Fibroblast of lung (primary cell): Measurements from ENCODE around the gene RASSF7. TPM values are rescaled to one million over a fixed set of nuclear protein-coding genes. Genes with fewer than 3 reads are reported as not detected.

ENCODE experiments used
- DNase-seq, 2 donors: peaks; one replicate each; pipeline versions ENCODE4 v3.0.0 to v3.0.0-alpha.2; 2010; ENCODE audit warnings: low read depth in 2 of 2
- H2AFZ ChIP-seq: 2 replicates; pipeline ENCODE4 v1.5.1; 2012; ENCODE audit warnings: low read length, control low read depth, inconsistent platforms
- H3K27ac ChIP-seq: 2 replicates; pipeline ENCODE4 v1.5.1; 2011; ENCODE audit warnings: low read length, control low read depth; ENCODE audit not compliant: insufficient read depth
- H3K27me3 ChIP-seq: 2 replicates; pipeline ENCODE4 v1.5.1; 2011; ENCODE audit warnings: mild to moderate bottlenecking, low read length; ENCODE audit not compliant: control insufficient read depth, insufficient read depth
- H3K36me3 ChIP-seq: 2 replicates; pipeline ENCODE4 v1.5.1; 2011; ENCODE audit warnings: low read length; ENCODE audit not compliant: control insufficient read depth, insufficient read depth
- H3K4me1 ChIP-seq: 2 replicates; pipeline ENCODE4 v1.5.1; 2011; ENCODE audit warnings: low read length; ENCODE audit not compliant: control insufficient read depth, insufficient read depth; ENCODE audit errors: extremely low read depth
- H3K4me2 ChIP-seq: 2 replicates; pipeline ENCODE4 v1.5.1; 2011; ENCODE audit warnings: low read length, control low read depth; ENCODE audit not compliant: insufficient read depth; ENCODE audit errors: extremely low read depth
- H3K4me3 ChIP-seq, 4 experiments: fragments of 200-600 bp in 1 of 4; sonication (generic) in 1 of 4; replicated peaks in 1 of 4; 2 replicates each; pipeline ENCODE4 v1.5.1; 2011 to 2016; ENCODE audit warnings: low read length in 4 of 4, low read depth in 3 of 4, mild to moderate bottlenecking in 3 of 4, control low read depth in 2 of 4, inconsistent platforms in 1 of 4, mixed read lengths in 1 of 4; ENCODE audit not compliant: insufficient read depth in 1 of 4; ENCODE audit errors: control extremely low read depth in 1 of 4
- H3K79me2 ChIP-seq: 2 replicates; pipeline ENCODE4 v1.5.1; 2012; ENCODE audit warnings: mild to moderate bottlenecking, low read length, inconsistent platforms; ENCODE audit not compliant: control insufficient read depth, insufficient read depth
- H3K9ac ChIP-seq: 2 replicates; pipeline ENCODE4 v1.5.1; 2011; ENCODE audit warnings: mild to moderate bottlenecking, low read length, control low read depth; ENCODE audit not compliant: insufficient read depth
- H3K9me3 ChIP-seq: 2 replicates; pipeline ENCODE4 v1.5.1; 2012; ENCODE audit warnings: low read depth, low read length; ENCODE audit not compliant: control insufficient read depth, insufficient read depth
- H4K20me1 ChIP-seq: 2 replicates; pipeline ENCODE4 v1.5.1; 2011; ENCODE audit warnings: low read length; ENCODE audit not compliant: control insufficient read depth, insufficient read depth; ENCODE audit errors: extremely low read depth
- CTCF ChIP-seq, 2 donors: IDR thresholded peaks in 1 of 2; conservative IDR thresholded peaks in 1 of 2; 1 replicate in 1 of 2; 2 replicates in 1 of 2; pipeline ENCODE4 v1.5.1; 2011 to 2012; ENCODE audit warnings: low read length in 2 of 2, control low read depth in 1 of 2, inconsistent platforms in 1 of 2, low read depth in 1 of 2, mild to moderate bottlenecking in 1 of 2
- EZH2 ChIP-seq: IDR thresholded peaks from 2 replicates; pipeline ENCODE4 v1.5.1; 2012; ENCODE audit warnings: low read length, control low read depth, mild to moderate bottlenecking; ENCODE audit errors: missing control alignments
- polyA plus RNA-seq, 2 donors: library from polyadenylated mRNA; depleted of rRNA in 1 of 2; stranded (reverse) in 1 of 2; unstranded in 1 of 2; fragments of >200 nt; gene quantifications; 2 replicates each; pipeline ENCODE4 v1.2.1, GENCODE V29; 2011 to 2012; ENCODE audit warnings: missing spikeins in 1 of 2
- total RNA-seq: library from RNA; depleted of rRNA; stranded (reverse); fragments of >200 nt; gene quantifications from 2 replicates; pipeline ENCODE4 v1.2.1, GENCODE V29; 2014

Gene RASSF7
- total and polyA plus RNA-seq, 2 donors (not counting 1 experiment from before 2014, with no cell fraction given) = 1.6 to 2.8 TPM

- no peak overlapping the region for H3K9ac ChIP-seq
- H3K4me3 ChIP-seq = no peak overlapping the region
- H3K4me1 ChIP-seq = no peaks in the 10 kb centered on the region
- no peak overlapping the region for H3K4me2 ChIP-seq
- no peaks in the 10 kb centered on the region for H4K20me1 ChIP-seq
- H2AFZ ChIP-seq = no peak overlapping the region
- no peak overlapping the region for H3K27ac ChIP-seq
- peak; percentile 23 to 35 for DNase-seq
- H3K9me3 ChIP-seq = no peaks in the 10 kb centered on the region
- H3K27me3 ChIP-seq = peaks cover 33% of the 10 kb centered on the region
- peak; percentile 29 to 48 for TF ChIP-seq CTCF (conservative IDR thresholded peaks at IDR 0.05 in 1 of 2, IDR thresholded peaks at IDR 0.05 in 1 of 2; ENCODE audit: low read depth in 1 of 2, low read length in 2 of 2)
- TF ChIP-seq EZH2 = no peak
- no peaks in the 10 kb centered on the region for H3K79me2 ChIP-seq
- no peaks in the 10 kb centered on the region for H3K36me3 ChIP-seq
Observed at GRCh38 chr11:554428-555226, 6.1 kb upstream of the RASSF7 start.

DNA sequence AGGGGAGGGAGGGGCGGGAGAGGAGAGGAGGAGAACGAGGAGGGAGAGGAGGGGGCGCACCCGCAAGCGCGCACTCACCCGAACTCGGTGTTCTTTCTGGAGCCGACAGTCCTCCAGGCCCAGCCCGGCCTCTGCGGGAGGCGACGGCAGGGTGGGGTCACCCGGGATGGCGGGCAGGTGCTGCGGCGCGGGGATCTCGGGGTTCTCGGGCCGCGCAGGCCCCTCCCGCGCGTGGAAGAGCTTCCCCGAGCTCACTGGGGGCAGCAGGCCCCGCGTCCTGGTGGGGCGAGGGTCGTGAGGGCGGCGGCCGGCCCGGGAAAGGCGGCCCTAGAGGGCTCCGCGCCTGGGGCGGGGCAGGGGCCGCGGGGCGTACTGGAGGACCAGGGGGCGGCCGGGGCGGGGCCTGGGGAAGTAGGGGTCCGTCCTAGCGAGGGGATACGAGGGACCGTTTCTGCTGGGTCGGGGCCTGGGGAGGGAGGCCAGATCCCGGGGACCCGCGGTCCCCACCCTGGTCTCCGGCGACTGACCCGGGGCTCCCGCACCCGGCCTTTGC, 5.5 kb upstream of the RASSF7 start:
- H3K27me3 ChIP-seq = peaks cover 33% of the 10 kb centered on the region
- no peaks in the 10 kb centered on the region for H3K9me3 ChIP-seq
- H3K4me1 ChIP-seq = peaks cover 2% of the 10 kb centered on the region
- no peaks in the 10 kb centered on the region for H3K36me3 ChIP-seq
- no peak for DNase-seq
- H3K79me2 ChIP-seq = no peaks in the 10 kb centered on the region
- no peak overlapping the region for H3K9ac ChIP-seq
- no peak overlapping the region for H2AFZ ChIP-seq
- no peak overlapping the region for H3K27ac ChIP-seq
- H4K20me1 ChIP-seq = no peaks in the 10 kb centered on the region
- no peak overlapping the region for H3K4me2 ChIP-seq
- TF ChIP-seq EZH2 = peak; percentile 76
- peak in 1 of 2 donors; percentile 1 for TF ChIP-seq CTCF (conservative IDR thresholded peaks at IDR 0.05 in 1 of 2, IDR thresholded peaks at IDR 0.05 in 1 of 2; ENCODE audit: low read depth in 1 of 2, low read length in 2 of 2)
- no peak overlapping the region for H3K4me3 ChIP-seq

DNA sequence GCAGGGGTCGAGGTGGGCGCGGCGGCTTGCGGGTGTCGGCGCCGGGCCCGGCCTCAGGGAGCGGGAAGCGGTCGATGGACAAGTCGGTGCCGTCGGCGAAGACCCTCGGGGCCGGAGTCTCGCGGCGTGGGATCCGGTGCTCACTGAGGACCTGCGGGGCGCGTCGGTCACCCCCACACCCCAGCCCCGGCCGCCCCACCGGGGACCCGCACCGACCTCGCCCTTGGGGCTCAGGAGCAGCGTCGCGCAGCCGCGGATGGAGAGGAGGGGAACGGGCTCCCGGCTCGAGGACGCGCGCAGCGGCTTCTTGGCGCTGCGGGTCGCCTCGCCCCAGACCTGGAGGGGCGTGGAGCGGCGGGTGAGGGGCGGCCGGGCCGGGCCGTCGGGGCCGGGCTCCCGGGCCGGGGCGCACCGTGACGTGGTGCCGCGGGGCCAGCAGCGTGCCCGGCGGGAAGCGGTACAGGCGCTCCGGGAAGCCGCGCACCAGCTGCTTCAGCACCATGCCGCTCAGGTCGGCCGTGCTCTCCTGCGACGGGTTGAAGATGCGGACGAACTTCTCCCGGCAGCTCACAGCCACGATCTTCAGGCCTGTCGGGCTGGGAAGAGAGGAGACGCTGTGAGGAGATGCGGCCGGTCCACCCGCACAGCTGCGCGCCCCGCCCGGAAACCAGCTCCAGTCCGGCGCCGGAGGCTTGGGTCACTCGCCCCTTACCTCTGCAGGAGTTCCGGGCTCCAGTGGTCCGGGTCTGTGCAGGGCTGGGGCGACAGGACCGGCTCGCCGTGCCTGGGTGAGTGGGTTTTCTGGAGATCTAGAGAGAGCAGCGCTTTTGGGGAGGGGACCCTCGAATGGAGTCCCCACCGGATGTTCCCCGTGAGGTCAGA, 4.7 kb upstream of the RASSF7 start:
- H3K36me3 ChIP-seq = no peaks in the 10 kb centered on the region
- peaks cover 4% of the 10 kb centered on the region for H3K4me1 ChIP-seq
- H3K4me2 ChIP-seq = no peak overlapping the region
- H3K27ac ChIP-seq = no peak overlapping the region
- no peaks in the 10 kb centered on the region for H4K20me1 ChIP-seq
- H3K9ac ChIP-seq = no peak overlapping the region
- no peak overlapping the region for H2AFZ ChIP-seq
- no peaks in the 10 kb centered on the region for H3K9me3 ChIP-seq
- peaks cover 33% of the 10 kb centered on the region for H3K27me3 ChIP-seq
- no peaks in the 10 kb centered on the region for H3K79me2 ChIP-seq
- no peak for DNase-seq
- no peak overlapping the region for H3K4me3 ChIP-seq
- TF ChIP-seq EZH2 = peak; percentile 94
- no peak for TF ChIP-seq CTCF (conservative IDR thresholded peaks at IDR 0.05 in 1 of 2, IDR thresholded peaks at IDR 0.05 in 1 of 2; ENCODE audit: low read depth in 1 of 2, low read length in 2 of 2)
